Measurements from ENCODE around the gene CDK3. TPM values are rescaled to one million over a fixed set of nuclear protein-coding genes. Genes with fewer than 3 reads are reported as not detected.
"Not testable (repeated sequence)": the region's sequence is repeated elsewhere in the genome, so short reads cannot be mapped to it uniquely, and the experiment has no call there.

Gene CDK3
- polyA plus RNA-seq, 1 donor: 4.8 TPM

DNA sequence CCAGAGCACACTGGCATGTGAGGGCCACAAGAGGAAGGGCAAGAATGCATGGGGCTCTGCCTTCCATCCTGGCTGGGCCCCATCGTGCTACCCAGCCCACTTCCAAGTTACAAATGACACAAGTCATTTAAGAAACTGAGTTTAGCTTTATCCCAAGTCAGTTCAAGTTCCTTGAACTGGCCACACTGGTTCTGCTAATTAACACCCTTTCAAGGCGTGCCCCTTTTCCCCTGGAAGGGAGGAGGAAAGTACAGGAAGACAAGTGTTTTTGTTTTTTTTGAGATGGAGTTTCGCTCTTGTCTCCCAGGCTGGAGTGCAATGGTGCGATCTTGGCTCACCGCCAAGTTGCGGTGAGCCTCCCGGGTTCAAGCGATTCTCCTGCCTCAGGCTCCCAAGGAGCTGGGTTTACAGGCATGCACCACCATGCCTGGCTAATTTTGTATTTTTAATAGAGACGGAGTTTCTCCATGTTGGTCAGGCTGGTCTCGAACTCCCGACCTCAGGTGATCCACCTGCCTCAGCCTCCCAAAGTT lies 43.9 kb downstream of the CDK3 start:
- not testable (repeated sequence) for DNase-seq

GRCh38 chr17:76046064-76046463 lies 45.4 kb downstream of the CDK3 start:
- DNase-seq: no peak

GRCh38 chr17:76048025-76048605 lies 47.5 kb downstream of the CDK3 start:
- no peak for DNase-seq

DNA sequence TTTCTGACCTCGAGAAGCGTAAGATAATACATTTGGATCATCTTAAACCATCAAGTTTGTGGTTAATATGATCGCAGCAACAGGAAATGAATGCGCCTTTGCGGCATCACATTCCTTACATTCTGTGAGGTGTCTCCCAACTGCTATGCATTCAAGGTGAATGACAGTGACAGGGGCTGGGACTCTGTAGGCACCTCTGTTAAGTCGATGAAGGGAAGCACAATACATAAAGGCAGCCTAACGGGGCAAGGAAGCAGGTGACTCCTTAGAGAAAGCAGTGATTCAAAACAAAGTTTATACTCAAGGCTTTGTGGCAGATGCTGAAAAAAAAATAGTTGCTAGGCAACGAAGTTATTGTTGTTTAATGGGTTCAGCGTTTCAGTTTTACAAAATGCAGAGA lies 48.1 kb downstream of the CDK3 start:
- no peak for DNase-seq

DNA sequence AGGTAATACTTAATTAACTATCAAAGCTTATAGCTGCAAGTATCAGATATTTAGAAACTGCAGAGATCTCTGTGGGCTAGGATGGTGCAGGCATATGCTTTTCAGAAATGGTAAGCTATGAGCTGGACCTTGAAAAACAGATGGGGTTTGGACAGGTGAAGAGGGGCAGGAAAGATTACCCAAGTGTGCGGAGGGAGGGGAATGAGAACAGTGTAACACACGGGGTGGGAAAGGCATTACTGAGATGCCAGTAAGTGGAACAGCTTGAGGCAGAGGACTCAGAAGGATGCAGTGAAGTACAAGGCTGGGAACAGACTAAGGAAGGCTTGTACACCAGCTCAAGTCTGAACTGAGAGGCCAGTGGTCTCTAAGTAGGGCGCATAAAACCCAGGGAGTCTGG lies 48.6 kb downstream of the CDK3 start:
- no peak for DNase-seq

GRCh38 chr17:76049836-76050537 lies 49.3 kb downstream of the CDK3 start:
- no peak for DNase-seq

DNA sequence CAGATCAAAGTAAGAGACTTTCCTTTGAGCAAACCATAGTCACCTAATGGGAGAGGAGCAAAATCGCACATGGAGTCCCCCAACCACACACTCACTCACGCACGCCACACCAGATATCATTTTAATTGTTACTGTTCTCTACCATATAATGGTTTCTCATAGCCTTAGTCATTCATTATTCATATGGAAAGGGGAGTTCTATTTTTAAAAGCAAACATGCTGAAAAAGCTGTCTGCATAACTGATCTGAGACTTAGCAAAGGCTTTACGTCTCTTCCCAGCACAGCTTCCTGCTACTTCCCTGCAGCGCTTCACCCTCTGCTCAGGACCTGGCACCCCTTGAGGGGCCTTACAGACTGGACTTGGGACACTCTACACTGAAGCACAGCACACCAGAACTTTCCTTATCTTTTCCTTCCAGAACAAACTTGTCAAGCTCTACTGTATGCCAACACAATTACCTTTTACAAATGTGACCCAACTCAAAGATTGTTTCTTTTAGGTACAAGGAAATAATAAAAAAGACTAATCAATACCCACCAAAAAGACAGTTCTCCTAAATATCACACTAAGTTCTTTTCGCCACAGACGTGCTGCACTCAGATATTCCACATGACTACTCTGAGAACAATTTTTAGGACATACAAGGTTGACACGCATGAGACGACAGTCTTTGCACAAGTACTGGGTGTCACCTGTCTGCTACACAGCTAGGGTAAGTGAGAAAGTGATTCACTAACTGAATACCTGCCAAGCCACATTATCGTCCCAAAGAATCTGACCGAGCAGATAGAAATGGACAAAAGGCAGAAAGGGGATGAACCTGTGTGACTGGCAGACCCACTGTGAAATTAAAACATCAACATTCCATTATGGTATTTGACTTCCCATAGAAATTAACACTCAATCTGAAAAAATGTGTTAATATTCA lies 50.1 kb downstream of the CDK3 start:
- no peak for DNase-seq

DNA sequence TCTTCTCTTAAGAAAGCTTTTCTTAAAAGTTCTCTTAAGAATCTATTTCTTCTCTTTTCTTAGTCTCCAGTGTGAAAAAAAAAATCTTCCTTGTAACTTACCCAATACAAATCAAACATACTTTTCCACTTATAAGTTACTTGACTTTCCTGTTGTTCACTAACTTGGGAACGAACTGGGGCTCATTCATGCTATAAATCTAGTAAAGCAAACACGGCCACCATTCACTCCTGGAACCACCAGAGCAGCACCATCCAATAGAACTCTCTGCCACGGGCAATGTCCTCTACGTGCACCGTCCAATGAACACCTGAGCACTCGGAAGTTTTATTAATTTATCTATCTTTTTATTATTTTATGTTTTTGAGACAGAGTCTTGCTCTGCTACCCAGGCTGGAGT lies 50.9 kb downstream of the CDK3 start:
- DNase-seq: no peak

DNA sequence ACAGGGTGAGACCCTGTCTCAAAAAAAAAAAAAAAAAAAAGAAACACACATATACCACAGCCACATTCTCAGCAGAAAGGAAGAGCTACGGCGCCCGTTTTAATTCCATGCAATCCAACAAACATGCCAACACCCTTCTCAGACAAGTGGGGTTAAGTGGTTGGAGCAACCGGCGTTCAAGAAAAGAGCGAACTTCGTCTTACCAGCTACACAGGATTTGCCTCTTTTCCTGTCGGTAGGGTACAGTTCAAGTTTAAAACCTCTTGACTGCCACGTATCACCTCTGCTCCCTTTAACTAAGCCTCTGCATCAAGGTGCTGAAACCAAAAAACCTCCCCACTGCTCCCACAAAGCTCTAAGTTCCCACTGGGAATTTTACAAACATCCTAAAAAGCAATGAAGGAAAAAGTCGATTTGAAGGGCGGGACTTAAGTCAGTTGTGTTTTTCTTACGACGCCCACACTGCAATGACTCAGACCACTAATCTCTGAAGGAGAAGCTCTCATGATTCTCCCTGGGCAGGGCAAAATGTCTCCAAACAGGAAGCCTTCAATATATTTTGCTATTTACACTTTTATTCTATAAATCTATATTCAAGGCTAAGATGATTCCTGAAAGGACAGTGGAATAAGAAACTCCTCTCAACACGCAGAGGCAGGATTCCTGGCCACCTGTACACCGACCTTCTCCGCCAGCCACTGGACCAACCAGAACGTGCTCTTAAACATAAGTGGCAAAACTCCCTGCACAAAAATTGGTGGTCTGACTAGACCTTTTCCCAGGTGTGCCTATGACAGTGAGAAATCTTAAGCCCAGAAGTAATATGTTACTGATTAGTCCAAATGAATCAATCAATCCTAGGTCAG lies 52.8 kb downstream of the CDK3 start:
- DNase-seq: no peak

DNA sequence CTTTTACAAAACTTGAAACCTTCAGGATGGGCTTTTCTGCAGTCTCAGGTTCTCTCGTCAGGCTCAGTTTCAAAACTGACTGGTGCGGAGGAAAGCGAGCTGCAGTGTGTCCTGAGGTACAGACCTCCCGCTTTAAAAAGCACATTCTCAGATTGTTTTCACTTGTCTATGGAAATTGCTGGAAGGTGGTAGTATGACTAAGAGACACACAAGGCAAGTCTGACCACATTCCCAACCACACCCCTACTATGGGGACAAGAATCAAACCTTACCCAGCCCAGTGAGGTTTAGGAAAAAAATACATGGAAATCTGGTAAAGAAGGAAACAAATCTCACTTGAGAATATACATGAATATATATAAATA lies 53.4 kb downstream of the CDK3 start:
- no peak for DNase-seq

Other genes with a start within 250 kb of the CDK3 start
- 32.2 TPM for gene GALK1, start 235.7 kb upstream of the CDK3 start, polyA plus RNA-seq (ENCODE audit: insufficient read length)
- 30.9 TPM for gene UNK, start 216.0 kb upstream of the CDK3 start, polyA plus RNA-seq (ENCODE audit: insufficient read length)
- 6.2 TPM for gene UNC13D, start 156.5 kb upstream of the CDK3 start, polyA plus RNA-seq (ENCODE audit: insufficient read length)
- 64.3 TPM for gene WBP2, start 145.5 kb upstream of the CDK3 start, polyA plus RNA-seq (ENCODE audit: insufficient read length)
- 26.3 TPM for gene TRIM47, start 122.3 kb upstream of the CDK3 start, polyA plus RNA-seq (ENCODE audit: insufficient read length)
- gene TRIM65, start 103.9 kb upstream of the CDK3 start, polyA plus RNA-seq (ENCODE audit: insufficient read length): 18.5 TPM
- gene MRPL38, start 96.0 kb upstream of the CDK3 start, polyA plus RNA-seq (ENCODE audit: insufficient read length): 68.7 TPM
- 6.8 TPM for gene FBF1, start 59.8 kb upstream of the CDK3 start, polyA plus RNA-seq (ENCODE audit: insufficient read length)
- 20.4 TPM for gene ACOX1, start 21.7 kb upstream of the CDK3 start, polyA plus RNA-seq (ENCODE audit: insufficient read length)
- gene TEN1, start 21.6 kb upstream of the CDK3 start, polyA plus RNA-seq (ENCODE audit: insufficient read length): 9.6 TPM
- gene EVPL, start 26.5 kb downstream of the CDK3 start, polyA plus RNA-seq (ENCODE audit: insufficient read length): 0.54 TPM
- gene SRP68, start 71.7 kb downstream of the CDK3 start, polyA plus RNA-seq (ENCODE audit: insufficient read length): 86.8 TPM
- gene GALR2, start 73.9 kb downstream of the CDK3 start, polyA plus RNA-seq (ENCODE audit: insufficient read length): not detected
- 10.4 TPM for gene ZACN, start 78.3 kb downstream of the CDK3 start, polyA plus RNA-seq (ENCODE audit: insufficient read length)
- 84.2 TPM for gene EXOC7, start 102.9 kb downstream of the CDK3 start, polyA plus RNA-seq (ENCODE audit: insufficient read length)
- not detected for gene FOXJ1, start 140.4 kb downstream of the CDK3 start, polyA plus RNA-seq (ENCODE audit: insufficient read length)
- gene RNF157, start 239.6 kb downstream of the CDK3 start, polyA plus RNA-seq (ENCODE audit: insufficient read length): 15.4 TPM

All from hindlimb muscle (tissue), 1 donor.